ENCODE data around the gene SMIM5. TPM values are rescaled to one million over a fixed set of nuclear protein-coding genes. Genes with fewer than 3 reads are reported as not detected.

Gene SMIM5
- total RNA-seq, 3 donors from 2014 or later: 20.7 to 41.6 (median 27.5) TPM

DNA sequence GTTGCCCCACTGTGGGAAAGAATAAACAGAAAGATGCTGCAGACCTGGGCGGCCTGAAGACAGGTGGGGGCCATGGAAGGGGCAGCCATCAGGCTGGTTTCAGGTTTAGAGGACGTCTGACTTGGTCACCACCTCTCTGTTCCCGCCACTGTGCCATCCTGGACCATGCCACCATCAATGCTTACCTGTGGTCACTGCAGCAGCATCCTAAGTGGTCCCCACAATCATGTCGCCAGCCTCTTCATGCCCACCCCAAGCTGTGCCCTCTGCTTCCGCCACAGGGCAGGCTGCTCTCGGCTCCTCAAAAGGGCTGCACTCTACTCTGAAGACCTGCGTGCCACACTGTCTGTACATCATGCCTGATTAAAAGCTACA is 10.4 kb downstream of the SMIM5 start:
- H3K9me3 ChIP-seq: no peaks in the 10 kb centered on the region
- H3K4me3 ChIP-seq: no peak overlapping the region
- ATAC-seq (no peak), DNase-seq (peak in 1 of 3 donors; percentile 27)
- H3K36me3 ChIP-seq (ENCODE audit: low read depth): no peaks in the 10 kb centered on the region
- TF ChIP-seq, protein P1, sequence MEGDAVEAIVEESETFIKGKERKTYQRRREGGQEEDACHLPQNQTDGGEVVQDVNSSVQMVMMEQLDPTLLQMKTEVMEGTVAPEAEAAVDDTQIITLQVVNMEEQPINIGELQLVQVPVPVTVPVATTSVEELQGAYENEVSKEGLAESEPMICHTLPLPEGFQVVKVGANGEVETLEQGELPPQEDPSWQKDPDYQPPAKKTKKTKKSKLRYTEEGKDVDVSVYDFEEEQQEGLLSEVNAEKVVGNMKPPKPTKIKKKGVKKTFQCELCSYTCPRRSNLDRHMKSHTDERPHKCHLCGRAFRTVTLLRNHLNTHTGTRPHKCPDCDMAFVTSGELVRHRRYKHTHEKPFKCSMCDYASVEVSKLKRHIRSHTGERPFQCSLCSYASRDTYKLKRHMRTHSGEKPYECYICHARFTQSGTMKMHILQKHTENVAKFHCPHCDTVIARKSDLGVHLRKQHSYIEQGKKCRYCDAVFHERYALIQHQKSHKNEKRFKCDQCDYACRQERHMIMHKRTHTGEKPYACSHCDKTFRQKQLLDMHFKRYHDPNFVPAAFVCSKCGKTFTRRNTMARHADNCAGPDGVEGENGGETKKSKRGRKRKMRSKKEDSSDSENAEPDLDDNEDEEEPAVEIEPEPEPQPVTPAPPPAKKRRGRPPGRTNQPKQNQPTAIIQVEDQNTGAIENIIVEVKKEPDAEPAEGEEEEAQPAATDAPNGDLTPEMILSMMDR (IDR thresholded peaks at IDR 0.05): no peak
- peaks cover 28% of the 10 kb centered on the region for H3K4me1 ChIP-seq (ENCODE audit: low read depth)
- intact Hi-C loops (cut with DNase I, micrococcal nuclease): no loop called here

DNA sequence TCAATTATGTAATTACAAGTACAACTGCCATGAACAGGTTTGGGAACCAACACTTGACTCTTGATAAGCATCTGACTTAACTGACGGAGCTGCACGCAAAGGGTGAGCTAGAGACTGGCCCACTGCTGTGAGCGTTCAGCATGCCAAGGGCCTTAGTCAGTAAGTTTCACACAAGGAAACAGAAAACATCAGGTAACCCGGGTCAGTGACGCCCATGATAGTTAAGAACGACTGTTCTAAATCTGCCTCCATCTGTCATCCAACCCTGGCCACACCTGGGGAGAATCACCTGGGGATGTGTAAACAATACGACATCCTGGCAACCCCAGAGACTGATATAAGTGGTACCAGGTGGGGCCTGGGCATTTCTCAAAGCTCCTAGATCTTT is 12.3 kb downstream of the SMIM5 start:
- ATAC-seq: peak; percentile 80

DNA sequence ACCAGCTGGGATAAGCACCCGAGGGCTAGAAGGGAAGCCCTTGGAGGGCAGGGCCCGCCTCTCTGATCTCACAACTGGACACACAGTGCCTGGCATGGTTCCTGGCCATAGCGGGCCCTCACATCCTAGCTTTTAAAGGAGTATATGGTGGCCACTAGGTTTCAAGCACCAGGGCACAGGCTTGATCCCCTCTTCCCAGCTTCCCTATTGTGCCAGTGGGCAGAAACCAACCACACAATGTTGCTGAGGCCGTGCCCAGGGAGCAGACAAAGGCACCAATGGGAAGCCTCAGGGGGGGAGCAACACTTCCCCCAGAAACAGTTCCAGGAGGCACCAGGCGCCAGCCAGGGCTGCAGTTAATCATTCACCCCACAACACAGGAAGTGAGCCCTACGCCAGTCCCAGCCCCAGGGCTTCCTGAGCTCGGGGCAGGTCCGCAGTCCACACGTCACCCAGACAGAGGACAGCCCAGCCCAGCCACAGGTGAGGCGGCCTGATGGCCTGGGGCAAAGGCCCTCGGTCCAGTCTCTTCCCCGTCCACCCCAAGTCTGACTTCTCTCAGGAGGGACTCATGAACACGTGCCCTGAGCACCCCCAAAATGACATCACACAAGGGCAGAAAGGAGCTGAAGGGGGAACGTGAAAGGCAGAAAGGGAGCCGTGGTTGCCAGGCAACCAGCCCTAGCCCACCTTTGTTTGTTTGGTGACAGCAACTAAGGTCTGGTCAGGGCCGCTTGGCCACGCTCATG is 12.8 kb downstream of the SMIM5 start:
- TF ChIP-seq, protein P1 (IDR thresholded peaks at IDR 0.05): no peak
- ATAC-seq (peak; percentile 86), DNase-seq (peak; percentile 88 to 92 (median 89))
- peaks cover 4% of the 10 kb centered on the region for H3K36me3 ChIP-seq (ENCODE audit: low read depth)
- intact Hi-C loops (cut with DNase I, micrococcal nuclease): no loop called here
- H3K4me1 ChIP-seq (ENCODE audit: low read depth): peaks cover 28% of the 10 kb centered on the region
- H3K9me3 ChIP-seq: no peaks in the 10 kb centered on the region
- no peak overlapping the region for H3K4me3 ChIP-seq

More for the DNA sequence above, 12.3 kb downstream of the SMIM5 start:
- Histone ChIP-seq H3K9me3 (no peaks in the 10 kb centered on the region), H3K4me3 (no peak overlapping the region), H3K4me1 (ENCODE audit: low read depth) (peaks cover 28% of the 10 kb centered on the region), H3K36me3 (ENCODE audit: low read depth) (no peaks in the 10 kb centered on the region)
- intact Hi-C loops (cut with DNase I, micrococcal nuclease): no loop called here
- TF ChIP-seq, protein P1 (IDR thresholded peaks at IDR 0.05): no peak
- peak; percentile 57 to 76 (median 62) for DNase-seq

DNA sequence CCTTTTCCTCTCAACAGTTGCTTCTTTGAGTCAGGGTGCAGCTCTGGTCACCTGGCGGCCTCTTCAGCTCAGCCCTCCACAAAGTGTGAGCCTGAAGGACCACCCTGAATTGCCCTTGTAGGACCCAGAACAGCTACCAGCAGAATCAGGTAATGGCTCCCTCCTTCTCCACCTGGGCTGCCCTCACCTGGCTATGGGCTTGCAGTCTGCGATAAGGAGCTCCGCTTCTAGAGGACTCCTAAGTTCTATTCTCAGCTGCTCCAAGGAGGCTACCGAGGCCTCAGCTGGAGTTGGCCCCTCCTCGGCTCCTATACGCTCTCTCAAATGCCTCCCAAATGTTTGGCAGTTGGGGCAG is 13.4 kb downstream of the SMIM5 start:
- peak in 1 of 3 donors; percentile 17 for DNase-seq
- ATAC-seq: no peak
- intact Hi-C loops (cut with DNase I, micrococcal nuclease): no loop called here
- peaks cover 4% of the 10 kb centered on the region for H3K36me3 ChIP-seq (ENCODE audit: low read depth)
- H3K4me3 ChIP-seq: no peak overlapping the region
- TF ChIP-seq, protein P1 (IDR thresholded peaks at IDR 0.05): no peak
- H3K9me3 ChIP-seq: no peaks in the 10 kb centered on the region
- H3K4me1 ChIP-seq (ENCODE audit: low read depth): peaks cover 28% of the 10 kb centered on the region

DNA sequence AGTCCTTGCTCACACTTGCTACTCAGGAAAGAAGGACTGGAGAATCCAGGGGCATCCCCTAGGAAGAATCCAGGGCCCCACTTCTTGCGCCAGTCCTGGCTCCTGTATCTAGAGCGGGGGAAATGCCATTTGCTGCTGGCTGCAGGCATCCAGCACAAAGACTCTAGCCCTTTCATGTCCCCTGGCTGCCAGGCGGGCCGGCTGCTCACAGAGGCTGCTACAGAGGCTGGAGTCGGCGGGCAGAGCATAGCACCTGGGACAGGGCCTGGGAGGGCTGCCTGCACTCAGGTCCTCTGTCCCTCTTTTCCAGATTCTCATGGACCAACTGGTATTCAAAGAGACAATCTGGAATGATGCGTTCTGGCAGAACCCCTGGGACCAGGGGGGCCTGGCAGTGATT is 13.8 kb downstream of the SMIM5 start:
- Histone ChIP-seq H3K36me3 (ENCODE audit: low read depth) (peaks cover 4% of the 10 kb centered on the region), H3K9me3 (no peaks in the 10 kb centered on the region), H3K4me1 (ENCODE audit: low read depth) (peaks cover 28% of the 10 kb centered on the region), H3K4me3 (no peak overlapping the region)
- intact Hi-C loops (cut with DNase I, micrococcal nuclease): no loop called here
- TF ChIP-seq, protein P1 (IDR thresholded peaks at IDR 0.05): no peak
- peak in 1 of 3 donors; percentile 34 for DNase-seq
- ATAC-seq: no peak
